ENCODE measurements around the gene FBXL13. TPM values are rescaled to one million over a fixed set of nuclear protein-coding genes. Genes with fewer than 3 reads are reported as not detected.
A peak's percentile ranks its signal among the peaks of the same experiment; 100 is the strongest.
"Not testable (repeated sequence)": the region's sequence is repeated elsewhere in the genome, so short reads cannot be mapped to it uniquely, and the experiment has no call there.

FBXL13 gene
- total RNA-seq (2014; rRNA removed; shearing (Covaris generic)): 0.16 and 0.18 TPM in 2 replicates

- Histone ChIP-seq H3K36me3 (no peaks in the 10 kb centered on the region), H3K27me3 (replicated peaks) (no peaks in the 10 kb centered on the region), H3K27ac (peak within 1 kb of the TSS; percentile 75), H3K9me3 (replicated peaks) (no peaks in the 10 kb centered on the region), H3K4me3 (peak within 1 kb of the TSS; percentile 82), H3K4me1 (replicated peaks) (peaks cover 15% of the 10 kb centered on the region)
- DNase-seq (ENCODE audit: low read depth in 1 of 2, low spot score in 2 of 2): peak; percentile 84 to 96
Measured at GRCh38 chr7:103074519-103075336, at the start of gene FBXL13, which contains the start of gene ARMC10. Gene FBXL13 (minus strand): TSS chr7:103074796. Gene ARMC10 (plus strand): TSS chr7:103075140. CDS start chr7:103075273, 133 bp downstream.

GRCh38 chr7:103123529-103123928 is 48.9 kb upstream of the FBXL13 start:
- Histone ChIP-seq H3K9me3 (replicated peaks) (no peaks in the 10 kb centered on the region), H3K27me3 (replicated peaks) (no peaks in the 10 kb centered on the region), H3K27ac (no peak overlapping the region), H3K4me3 (no peak overlapping the region), H3K4me1 (replicated peaks) (no peaks in the 10 kb centered on the region), H3K36me3 (peaks cover 11% of the 10 kb centered on the region; the same call in 1 of the 2 replicates)
- no peak for DNase-seq (ENCODE audit: low read depth in 1 of 2, low spot score in 2 of 2)

GRCh38 chr7:103121641-103122040 is 47.0 kb upstream of the FBXL13 start:
- no peaks in the 10 kb centered on the region for H3K9me3 ChIP-seq (replicated peaks)
- H3K27ac ChIP-seq: no peak overlapping the region
- no peaks in the 10 kb centered on the region for H3K27me3 ChIP-seq (replicated peaks)

DNA sequence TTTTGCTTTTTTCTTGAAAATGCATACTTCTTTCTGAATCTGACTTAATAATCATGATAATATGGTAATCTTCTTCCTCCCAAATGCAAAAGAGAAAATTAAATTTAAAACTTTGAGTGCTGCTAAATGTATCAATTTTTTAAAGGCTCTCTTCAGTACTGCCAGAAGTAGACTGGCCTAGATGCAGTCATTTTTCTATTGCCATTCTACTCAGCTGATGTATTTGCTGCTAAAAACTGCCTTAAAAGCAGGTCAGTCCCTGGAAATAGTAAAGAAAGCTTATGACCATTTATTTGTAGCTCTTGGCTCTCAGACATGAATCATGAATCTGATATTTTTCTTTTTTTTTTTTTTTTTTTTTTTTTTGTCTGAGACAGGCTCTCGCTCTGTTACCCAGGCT is 45.8 kb upstream of the FBXL13 start:
- H3K36me3 ChIP-seq: peaks cover 6% of the 10 kb centered on the region; the same call in 1 of the 2 replicates
- no peak for DNase-seq (ENCODE audit: low read depth in 1 of 2, low spot score in 2 of 2)

More at GRCh38 chr7:103121641-103122040, 47.0 kb upstream of the FBXL13 start:
- peaks cover 6% of the 10 kb centered on the region; the same call in 1 of the 2 replicates for H3K36me3 ChIP-seq
- no peak for DNase-seq (ENCODE audit: low read depth in 1 of 2, low spot score in 2 of 2)
- no peaks in the 10 kb centered on the region for H3K4me1 ChIP-seq (replicated peaks)
- H3K4me3 ChIP-seq: no peak overlapping the region

GRCh38 chr7:103119791-103120291 is 45.2 kb upstream of the FBXL13 start:
- no peak for DNase-seq (ENCODE audit: low read depth in 1 of 2, low spot score in 2 of 2)
- H3K9me3 ChIP-seq (replicated peaks): no peaks in the 10 kb centered on the region
- no peak overlapping the region for H3K27ac ChIP-seq
- H3K27me3 ChIP-seq (replicated peaks): no peaks in the 10 kb centered on the region
- H3K36me3 ChIP-seq: peaks cover 6% of the 10 kb centered on the region; the same call in 1 of the 2 replicates
- H3K4me3 ChIP-seq: no peak overlapping the region
- no peaks in the 10 kb centered on the region for H3K4me1 ChIP-seq (replicated peaks)

More for the DNA sequence above, 45.8 kb upstream of the FBXL13 start:
- Histone ChIP-seq H3K9me3 (replicated peaks) (no peaks in the 10 kb centered on the region), H3K27me3 (replicated peaks) (no peaks in the 10 kb centered on the region), H3K4me3 (no peak overlapping the region), H3K27ac (no peak overlapping the region), H3K4me1 (replicated peaks) (no peaks in the 10 kb centered on the region)

- Histone ChIP-seq H3K4me1 (replicated peaks) (peaks cover 6% of the 10 kb centered on the region), H3K27me3 (replicated peaks) (no peaks in the 10 kb centered on the region), H3K36me3 (peaks cover 6% of the 10 kb centered on the region; the same call in 1 of the 2 replicates), H3K4me3 (no peak overlapping the region), H3K9me3 (replicated peaks) (no peaks in the 10 kb centered on the region), H3K27ac (no peak overlapping the region)
- no peak for DNase-seq (ENCODE audit: low read depth in 1 of 2, low spot score in 2 of 2)
Measured at GRCh38 chr7:103117465-103117864, 42.9 kb upstream of the FBXL13 start.

- Histone ChIP-seq H3K27me3 (replicated peaks) (no peaks in the 10 kb centered on the region), H3K4me3 (no peak overlapping the region), H3K9me3 (replicated peaks) (no peaks in the 10 kb centered on the region), H3K27ac (no peak overlapping the region), H3K4me1 (replicated peaks) (peaks cover 6% of the 10 kb centered on the region), H3K36me3 (peaks cover 6% of the 10 kb centered on the region; the same call in 1 of the 2 replicates)
- DNase-seq (ENCODE audit: low read depth in 1 of 2, low spot score in 2 of 2): no peak
Measured at GRCh38 chr7:103116991-103117390, 42.4 kb upstream of the FBXL13 start.

DNA sequence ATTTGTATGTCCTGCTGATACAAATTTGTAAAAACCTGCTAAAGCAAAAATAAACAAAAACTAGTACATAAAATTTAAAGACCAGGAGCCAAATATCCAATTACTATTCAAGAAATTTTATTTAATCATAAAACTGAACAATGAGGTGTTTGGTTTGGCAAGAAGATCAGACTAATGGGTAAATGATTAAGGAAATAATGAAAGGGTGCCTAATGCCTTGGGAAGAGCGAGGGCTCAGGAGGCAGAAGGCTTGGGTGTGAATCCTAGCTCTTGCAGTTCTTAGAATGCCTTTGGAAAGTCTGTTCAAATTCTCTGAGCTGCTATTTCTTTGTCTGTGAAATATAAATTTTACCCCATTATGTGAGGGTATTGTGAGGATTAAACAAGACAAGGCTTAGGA is 41.9 kb upstream of the FBXL13 start:
- H3K4me3 ChIP-seq: no peak overlapping the region
- H3K36me3 ChIP-seq: peaks cover 6% of the 10 kb centered on the region; the same call in 1 of the 2 replicates
- DNase-seq (ENCODE audit: low read depth in 1 of 2, low spot score in 2 of 2): no peak
- peaks cover 6% of the 10 kb centered on the region for H3K4me1 ChIP-seq (replicated peaks)
- no peak overlapping the region for H3K27ac ChIP-seq
- H3K9me3 ChIP-seq (replicated peaks): no peaks in the 10 kb centered on the region
- no peaks in the 10 kb centered on the region for H3K27me3 ChIP-seq (replicated peaks)

GRCh38 chr7:103115771-103116170 is 41.2 kb upstream of the FBXL13 start:
- no peak for DNase-seq (ENCODE audit: low read depth in 1 of 2, low spot score in 2 of 2)
- Histone ChIP-seq H3K9me3 (replicated peaks) (no peaks in the 10 kb centered on the region; the same call in 1 of the 2 replicates), H3K4me3 (no peak overlapping the region), H3K4me1 (replicated peaks) (peaks cover 6% of the 10 kb centered on the region), H3K27me3 (replicated peaks) (no peaks in the 10 kb centered on the region), H3K36me3 (peaks cover 6% of the 10 kb centered on the region; the same call in 1 of the 2 replicates), H3K27ac (no peak overlapping the region)

DNA sequence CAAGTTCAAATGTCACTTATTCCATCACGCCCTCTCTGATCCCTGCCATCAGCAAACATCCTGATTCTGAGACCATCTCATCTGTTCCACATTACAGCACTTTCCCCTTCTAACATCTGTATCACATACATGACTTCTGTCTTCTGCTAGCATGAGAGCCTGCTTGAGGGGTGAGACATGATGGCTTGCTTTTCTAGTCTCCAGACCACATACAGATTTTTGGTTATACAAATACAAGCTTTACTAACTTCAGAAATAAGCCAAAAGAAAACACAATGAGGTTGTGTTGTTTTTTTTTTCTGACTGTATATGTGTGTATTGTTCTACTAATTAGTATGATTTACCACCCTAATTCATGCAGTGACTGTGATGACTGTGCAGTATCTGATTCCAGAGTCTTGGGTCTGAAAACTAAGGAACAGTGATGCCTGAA is 40.0 kb upstream of the FBXL13 start:
- DNase-seq (ENCODE audit: low read depth in 1 of 2, low spot score in 2 of 2): no peak
- H3K4me3 ChIP-seq: no peak overlapping the region
- H3K4me1 ChIP-seq (replicated peaks): peaks cover 6% of the 10 kb centered on the region
- no peaks in the 10 kb centered on the region; the same call in 1 of the 2 replicates for H3K9me3 ChIP-seq (replicated peaks)
- H3K27ac ChIP-seq: no peak overlapping the region
- no peaks in the 10 kb centered on the region for H3K27me3 ChIP-seq (replicated peaks)
- H3K36me3 ChIP-seq: peaks cover 1% of the 10 kb centered on the region; the same call in 1 of the 2 replicates

GRCh38 chr7:103113164-103113563 is 38.6 kb upstream of the FBXL13 start:
- Histone ChIP-seq H3K36me3 (no peaks in the 10 kb centered on the region), H3K27ac (no peak overlapping the region), H3K9me3 (replicated peaks) (no peaks in the 10 kb centered on the region; the same call in 1 of the 2 replicates), H3K4me3 (no peak overlapping the region), H3K4me1 (replicated peaks) (peaks cover 6% of the 10 kb centered on the region), H3K27me3 (replicated peaks) (no peaks in the 10 kb centered on the region)
- peak; percentile 63 to 65 for DNase-seq (ENCODE audit: low read depth in 1 of 2, low spot score in 2 of 2)

GRCh38 chr7:103106703-103107070 is 32.1 kb upstream of the FBXL13 start:
- H3K27me3 ChIP-seq (replicated peaks); H3K36me3 ChIP-seq; DNase-seq (ENCODE audit: low read depth in 1 of 2, low spot score in 2 of 2); H3K4me3 ChIP-seq; H3K9me3 ChIP-seq (replicated peaks); H3K4me1 ChIP-seq (replicated peaks); H3K27ac ChIP-seq: not testable (repeated sequence)

GRCh38 chr7:103106005-103106702 is 31.6 kb upstream of the FBXL13 start:
- H3K27ac ChIP-seq: no peak overlapping the region
- no peaks in the 10 kb centered on the region for H3K4me1 ChIP-seq (replicated peaks)
- no peaks in the 10 kb centered on the region for H3K36me3 ChIP-seq
- no peaks in the 10 kb centered on the region; the same call in 1 of the 2 replicates for H3K9me3 ChIP-seq (replicated peaks)
- no peak for DNase-seq (ENCODE audit: low read depth in 1 of 2, low spot score in 2 of 2)
- no peaks in the 10 kb centered on the region for H3K27me3 ChIP-seq (replicated peaks)
- no peak overlapping the region for H3K4me3 ChIP-seq
